Astrocyte of the cerebellum (primary cell): ENCODE measurements around the gene RADIL.
A peak's percentile ranks its signal among the peaks of the same experiment; 100 is the strongest.

ENCODE experiments used
- DNase-seq: peaks from one replicate; pipeline ENCODE4 v3.0.0-alpha.2; 2011; ENCODE audit warnings: low read depth
- H3K4me3 ChIP-seq: 2 replicates; pipeline ENCODE4 v1.5.1; 2011; ENCODE audit warnings: mild to moderate bottlenecking, low read depth, low read length, moderate library complexity
- in situ Hi-C: cut with HindIII; loops from 2 replicates; pipeline ENCODE4 v1.10.0; 2017; ENCODE audit warnings: low sequenced_read_pairs
- TF ChIP-seq, protein P1 (sequence below): IDR thresholded peaks from 2 replicates; pipeline ENCODE4 v1.5.1; 2012; ENCODE audit warnings: low read length, low read depth, moderate library complexity, mild to moderate bottlenecking; ENCODE audit errors: missing control alignments

The RADIL gene

DNA sequence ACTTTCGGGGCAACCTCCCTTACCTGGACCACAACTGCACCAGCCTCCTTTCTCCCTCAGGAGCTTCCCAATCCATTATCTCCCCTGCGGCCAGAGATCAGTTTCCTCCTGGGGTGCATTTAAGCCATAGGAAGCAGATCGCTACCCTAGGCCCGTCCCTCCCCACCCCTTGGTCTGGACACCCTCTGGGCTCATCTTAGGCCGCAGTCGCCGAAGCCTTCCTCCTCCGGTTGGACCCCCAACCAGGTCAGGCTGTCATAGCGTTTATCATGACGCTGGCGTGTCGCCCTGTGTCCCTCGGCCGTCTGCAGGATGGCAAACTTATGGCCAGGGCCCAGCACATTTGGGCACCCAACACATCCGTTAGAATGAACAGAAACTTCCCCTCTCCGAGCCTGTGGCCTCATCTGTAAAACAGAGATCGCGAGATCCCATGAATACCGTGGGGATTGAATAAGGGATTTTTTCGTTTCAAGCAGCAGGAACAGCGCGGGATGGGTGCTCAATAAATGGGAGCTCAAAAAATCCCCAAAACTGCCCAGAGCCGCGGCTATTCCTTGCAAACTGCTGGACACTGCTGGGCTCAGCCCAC lies 108.8 kb downstream of the RADIL start:
- DNase-seq: peak; percentile 53
- peak overlapping the region; percentile 98 for H3K4me3 ChIP-seq
- TF ChIP-seq, protein P1, sequence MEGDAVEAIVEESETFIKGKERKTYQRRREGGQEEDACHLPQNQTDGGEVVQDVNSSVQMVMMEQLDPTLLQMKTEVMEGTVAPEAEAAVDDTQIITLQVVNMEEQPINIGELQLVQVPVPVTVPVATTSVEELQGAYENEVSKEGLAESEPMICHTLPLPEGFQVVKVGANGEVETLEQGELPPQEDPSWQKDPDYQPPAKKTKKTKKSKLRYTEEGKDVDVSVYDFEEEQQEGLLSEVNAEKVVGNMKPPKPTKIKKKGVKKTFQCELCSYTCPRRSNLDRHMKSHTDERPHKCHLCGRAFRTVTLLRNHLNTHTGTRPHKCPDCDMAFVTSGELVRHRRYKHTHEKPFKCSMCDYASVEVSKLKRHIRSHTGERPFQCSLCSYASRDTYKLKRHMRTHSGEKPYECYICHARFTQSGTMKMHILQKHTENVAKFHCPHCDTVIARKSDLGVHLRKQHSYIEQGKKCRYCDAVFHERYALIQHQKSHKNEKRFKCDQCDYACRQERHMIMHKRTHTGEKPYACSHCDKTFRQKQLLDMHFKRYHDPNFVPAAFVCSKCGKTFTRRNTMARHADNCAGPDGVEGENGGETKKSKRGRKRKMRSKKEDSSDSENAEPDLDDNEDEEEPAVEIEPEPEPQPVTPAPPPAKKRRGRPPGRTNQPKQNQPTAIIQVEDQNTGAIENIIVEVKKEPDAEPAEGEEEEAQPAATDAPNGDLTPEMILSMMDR: no peak
- in situ Hi-C loops: no loop called here

DNA sequence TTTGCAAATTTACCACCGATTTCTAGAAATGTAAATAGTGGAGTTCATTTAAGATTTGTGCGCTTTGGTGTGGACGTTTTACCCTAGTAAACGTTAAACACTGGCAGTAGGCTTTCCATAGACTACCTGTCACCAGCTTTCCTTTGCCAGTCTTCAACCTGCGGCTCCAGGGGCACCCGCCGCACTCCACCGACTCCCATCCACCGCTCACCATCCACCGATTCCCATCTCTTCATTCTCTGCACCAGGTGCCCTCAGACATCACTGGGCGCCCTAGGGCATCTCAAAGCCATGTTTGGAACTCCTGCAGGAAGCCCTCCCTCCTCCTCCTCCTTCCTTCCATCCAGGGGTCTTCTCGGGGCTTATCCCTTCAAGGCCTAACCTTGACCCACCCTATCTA lies 109.5 kb downstream of the RADIL start:
- TF ChIP-seq, protein P1: no peak
- in situ Hi-C loops: no loop called here
- no peak for DNase-seq
- H3K4me3 ChIP-seq: no peak overlapping the region

DNA sequence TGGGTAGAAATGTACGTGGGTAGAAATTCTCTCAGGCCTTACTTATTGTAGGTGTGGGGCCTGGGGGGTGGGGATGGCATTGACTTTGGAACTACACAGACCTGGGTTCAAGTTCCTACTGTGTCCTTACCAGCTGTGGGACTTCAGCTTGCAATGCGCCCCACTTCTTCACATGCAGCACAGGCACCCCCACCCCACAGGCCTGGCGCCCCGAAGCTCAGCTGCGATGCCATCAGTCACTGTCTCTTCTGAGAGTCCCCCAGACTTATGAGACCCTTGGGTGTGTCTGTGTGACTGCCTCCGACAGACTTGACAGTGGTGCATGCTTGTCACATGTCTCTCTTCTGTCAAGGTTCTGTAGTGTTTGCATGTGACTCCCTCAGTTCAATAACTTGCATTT lies 111.2 kb downstream of the RADIL start:
- DNase-seq: no peak
- in situ Hi-C loops: no loop called here

DNA sequence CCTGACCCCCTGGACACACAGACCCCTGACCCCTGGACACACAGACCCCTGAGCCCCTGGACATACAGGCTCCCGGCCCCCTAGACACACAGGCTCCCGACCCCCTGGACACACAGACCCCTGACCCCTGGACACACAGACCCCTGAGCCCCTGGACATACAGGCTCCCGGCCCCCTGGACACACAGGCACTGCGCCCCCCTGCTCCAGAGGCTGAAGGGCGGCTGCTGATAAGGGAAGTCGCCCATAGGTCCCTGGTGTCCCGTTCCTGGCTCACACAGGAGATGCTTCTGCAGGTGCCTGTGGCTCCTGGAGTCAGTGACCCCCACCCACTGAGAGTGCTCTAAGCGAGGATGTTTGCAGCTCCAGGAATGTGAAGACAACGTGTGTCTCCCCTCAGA lies 111.8 kb downstream of the RADIL start:
- in situ Hi-C loops: no loop called here
- H3K4me3 ChIP-seq: no peak overlapping the region
- TF ChIP-seq, protein P1: no peak
- no peak for DNase-seq

More for the DNA sequence above, 111.2 kb downstream of the RADIL start:
- no peak overlapping the region for H3K4me3 ChIP-seq
- TF ChIP-seq, protein P1: no peak

DNA sequence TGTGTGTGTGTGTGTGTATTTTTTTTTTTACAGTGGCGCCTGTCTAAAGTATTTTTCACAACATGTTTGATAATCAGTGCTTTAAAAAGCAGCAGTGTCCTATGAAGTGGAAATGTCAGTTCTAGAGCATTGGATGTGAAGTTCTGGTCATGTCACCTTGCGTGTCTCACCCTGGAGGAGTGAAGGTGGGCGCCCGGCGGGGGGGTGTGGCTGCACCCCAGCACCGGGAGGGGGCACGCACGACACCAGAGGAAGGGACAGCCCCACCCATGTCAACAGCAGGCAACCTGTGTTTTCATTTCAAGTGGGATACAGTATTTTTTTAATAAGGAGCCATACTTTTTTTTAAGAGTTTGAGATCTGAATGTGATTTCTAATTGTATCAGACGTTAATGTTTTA lies 112.6 kb downstream of the RADIL start:
- no peak overlapping the region for H3K4me3 ChIP-seq
- no peak for DNase-seq
- in situ Hi-C loops: no loop called here
- TF ChIP-seq, protein P1: no peak

DNA sequence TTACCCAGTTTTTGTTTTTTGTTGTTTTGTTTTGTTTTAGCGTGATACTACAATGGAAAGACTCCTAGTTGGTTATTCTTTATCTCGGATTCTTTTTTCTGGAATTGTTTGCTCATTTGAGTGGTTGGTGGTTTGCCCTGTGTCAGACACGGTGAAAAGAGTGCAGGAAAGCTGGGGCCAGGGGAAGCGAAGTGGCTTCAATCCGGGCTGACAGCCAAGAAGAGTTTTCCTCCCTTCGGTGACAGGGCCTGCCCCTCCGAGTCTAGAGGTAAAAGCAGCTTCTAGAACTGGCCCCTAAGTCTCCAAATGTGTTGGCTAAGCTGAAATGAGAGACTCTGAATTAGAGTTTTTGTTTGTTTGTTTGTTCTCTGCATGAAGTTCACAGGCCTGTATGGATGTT lies 113.8 kb downstream of the RADIL start:
- no peak overlapping the region for H3K4me3 ChIP-seq
- DNase-seq: no peak
- in situ Hi-C loops: no loop called here
- TF ChIP-seq, protein P1: no peak
